Measurements from ENCODE around the gene CACNG6. TPM values are rescaled to one million over a fixed set of nuclear protein-coding genes. Genes with fewer than 3 reads are reported as not detected.
"Not testable (repeated sequence)": the region's sequence is repeated elsewhere in the genome, so short reads cannot be mapped to it uniquely, and the experiment has no call there.

The CACNG6 gene
- total and polyA plus RNA-seq, 7 experiments from 2014 or later, result 0.42 to 1.9 TPM; not detected in 5

DNA sequence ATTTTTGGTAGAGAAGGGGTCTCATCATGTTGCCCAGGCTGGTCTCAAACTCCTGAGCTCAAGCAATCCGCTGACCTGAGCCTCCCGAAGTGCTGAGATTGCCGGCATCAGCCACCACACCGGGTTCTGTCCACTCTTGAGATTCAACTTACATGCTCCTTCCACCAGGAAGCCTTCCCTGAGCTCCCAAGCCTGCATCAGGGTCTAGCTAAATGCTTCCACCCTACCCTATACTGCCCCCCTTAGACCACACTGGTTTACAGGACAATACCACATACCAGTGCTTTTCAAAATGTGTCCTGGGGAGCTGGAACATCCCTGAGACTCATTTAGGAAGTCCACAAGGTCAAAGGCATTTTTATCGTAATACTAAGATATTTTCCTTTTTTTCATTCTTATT, 43.8 kb upstream of the CACNG6 start:
- Histone ChIP-seq H3K27ac (ENCODE audit: low read depth, low read length) (no peak overlapping the region), H3K4me3 (ENCODE audit: low read length) (no peak overlapping the region), H3K36me3 (ENCODE audit: control insufficient read depth in 2 of 3, insufficient read depth in 3 of 3, low read length in 3 of 3) (no peaks in the 10 kb centered on the region), H3K27me3 (ENCODE audit: control insufficient read depth in 2 of 2, insufficient read depth in 2 of 2, low read length in 2 of 2) (peaks cover 0 to 3% of the 10 kb centered on the region in 2 donors), H3K9me3 (ENCODE audit: control insufficient read depth in 2 of 3, low read length in 3 of 3) (no peaks in the 10 kb centered on the region), H3K4me1 (ENCODE audit: control insufficient read depth in 2 of 2, insufficient read depth in 2 of 2, low read length in 2 of 2) (no peaks in the 10 kb centered on the region)
- Mint-ChIP-seq H3K36me3 (peaks cover 0 to 4% (median 0%) of the 10 kb centered on the region in 5 donors), H3K9me3 (peaks cover 0 to 17% (median 0%) of the 10 kb centered on the region in 11 donors), H3K4me3 (no peak overlapping the region), H3K27me3 (peaks cover 26 to 60% (median 52%) of the 10 kb centered on the region in 5 donors), H3K4me1 (peaks cover 0 to 6% (median 0%) of the 10 kb centered on the region in 7 donors), H3K27ac (no peak overlapping the region)
- intact Hi-C loops (cut with micrococcal nuclease), result no loop called here
- CTCF ChIA-PET, result interaction anchor here (0.5 to 0.6 kb wide), 2 partner anchors 33 to 123 kb away, joined by 4 read pairs; no protein-coding TSS in a partner anchor
- ATAC-seq (no peak), DNase-seq (no peak)
- POLR2A ChIA-PET, result no interaction called here

DNA sequence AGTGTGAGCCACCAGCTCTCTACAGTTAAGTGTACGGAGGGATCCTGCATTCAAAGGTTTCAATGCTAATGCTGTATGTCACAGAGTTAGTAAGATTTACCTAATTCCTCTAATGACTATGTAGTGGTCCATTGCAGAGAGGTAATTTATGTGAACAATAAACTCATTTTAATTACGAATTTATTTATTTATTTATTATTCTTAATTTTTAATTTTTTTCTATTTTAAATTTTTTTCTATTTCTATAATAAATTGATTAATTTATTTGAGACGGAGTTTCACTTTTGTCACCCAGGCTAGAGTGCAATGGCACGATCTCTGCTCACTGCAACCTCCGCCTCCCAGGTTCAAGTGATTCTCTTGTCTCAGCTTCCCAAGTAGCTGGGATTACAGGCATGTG, 42.8 kb upstream of the CACNG6 start:
- DNase-seq; ATAC-seq; H3K36me3 Mint-ChIP-seq; H3K27me3 ChIP-seq (ENCODE audit: control insufficient read depth in 2 of 2, insufficient read depth in 2 of 2, low read length in 2 of 2); H3K36me3 ChIP-seq (ENCODE audit: control insufficient read depth in 2 of 3, insufficient read depth in 3 of 3, low read length in 3 of 3); H3K4me3 ChIP-seq (ENCODE audit: low read length); H3K27ac ChIP-seq (ENCODE audit: low read depth, low read length); H3K9me3 ChIP-seq (ENCODE audit: control insufficient read depth in 2 of 3, low read length in 3 of 3); H3K4me1 ChIP-seq (ENCODE audit: control insufficient read depth in 2 of 2, insufficient read depth in 2 of 2, low read length in 2 of 2); H3K4me3 Mint-ChIP-seq; H3K27ac Mint-ChIP-seq; H3K4me1 Mint-ChIP-seq; intact Hi-C loops (cut with micrococcal nuclease): not testable (repeated sequence)
- ChIA-PET CTCF (interaction anchor here (0.9 kb wide), 1 partner anchor 97 kb away, joined by 3 read pairs; no protein-coding TSS in a partner anchor), POLR2A (interaction anchor here (0.5 kb wide), 1 partner anchor 73 kb away, joined by 7 read pairs; no protein-coding TSS in a partner anchor)
- Mint-ChIP-seq H3K27me3 (peaks cover 20 to 58% (median 51%) of the 10 kb centered on the region in 5 donors), H3K9me3 (peaks cover 0 to 13% (median 0%) of the 10 kb centered on the region in 11 donors)

DNA sequence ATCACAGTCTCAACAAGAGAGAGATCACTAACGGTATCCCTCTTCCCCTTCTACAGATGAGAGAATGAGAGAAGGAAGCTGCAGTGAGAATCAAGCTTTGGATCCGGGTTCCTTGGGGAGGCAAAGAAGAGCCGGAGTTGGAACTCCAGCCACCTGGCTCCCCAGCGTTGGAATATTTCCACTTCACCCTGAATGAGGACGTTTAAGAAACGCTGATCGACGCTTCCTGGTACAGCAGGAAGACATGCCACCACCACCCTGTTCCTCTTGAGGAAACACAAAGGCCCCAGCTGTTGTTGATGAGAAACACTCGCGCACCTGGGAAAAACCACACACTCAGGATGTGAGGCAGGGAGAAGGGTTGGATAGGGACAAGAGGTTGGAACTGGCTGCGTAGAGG, 40.0 kb upstream of the CACNG6 start:
- intact Hi-C loops (cut with micrococcal nuclease), result no loop called here
- ATAC-seq, result no peak

DNA sequence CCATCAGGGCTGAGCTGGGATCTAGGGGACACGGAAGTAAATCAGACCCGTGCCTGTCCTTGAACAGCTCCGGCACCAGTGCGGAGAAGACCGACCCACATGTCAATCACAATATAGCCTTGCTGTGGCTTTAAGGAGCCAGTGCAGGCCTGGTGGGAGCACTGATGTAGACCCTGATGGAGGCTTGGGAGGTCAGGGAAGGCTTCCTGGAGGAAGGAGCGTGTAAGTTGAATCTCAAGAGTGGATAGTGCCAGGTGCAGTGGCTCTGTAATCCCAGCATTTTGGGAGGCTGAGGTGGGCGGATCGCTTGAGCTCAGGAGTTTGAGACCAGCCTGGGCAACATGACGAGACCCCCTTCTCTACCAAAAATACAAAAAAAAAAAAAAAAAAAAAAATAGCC, 39.5 kb upstream of the CACNG6 start:
- peaks cover 0 to 9% (median 3%) of the 10 kb centered on the region in 11 donors for H3K9me3 Mint-ChIP-seq
- H3K9me3 ChIP-seq (ENCODE audit: control insufficient read depth in 2 of 3, low read length in 3 of 3), result no peaks in the 10 kb centered on the region
- peaks cover 6 to 58% (median 45%) of the 10 kb centered on the region in 5 donors for H3K27me3 Mint-ChIP-seq
- H3K4me3 Mint-ChIP-seq, result no peak overlapping the region
- no peaks in the 10 kb centered on the region for H3K4me1 ChIP-seq (ENCODE audit: control insufficient read depth in 2 of 2, insufficient read depth in 2 of 2, low read length in 2 of 2)
- no peaks in the 10 kb centered on the region for H3K27me3 ChIP-seq (ENCODE audit: control insufficient read depth in 2 of 2, insufficient read depth in 2 of 2, low read length in 2 of 2)
- ChIA-PET CTCF (no interaction called here), POLR2A (no interaction called here)
- no peak for DNase-seq
- no peak overlapping the region for H3K27ac Mint-ChIP-seq
- H3K27ac ChIP-seq (ENCODE audit: low read depth, low read length), result no peak overlapping the region
- intact Hi-C loops (cut with micrococcal nuclease), result no loop called here
- ATAC-seq, result no peak
- peaks cover 0 to 2% (median 0%) of the 10 kb centered on the region in 7 donors for H3K4me1 Mint-ChIP-seq
- H3K36me3 ChIP-seq (ENCODE audit: control insufficient read depth in 2 of 3, insufficient read depth in 3 of 3, low read length in 3 of 3), result no peaks in the 10 kb centered on the region
- no peak overlapping the region for H3K4me3 ChIP-seq (ENCODE audit: low read length)
- H3K36me3 Mint-ChIP-seq, result no peaks in the 10 kb centered on the region

More for the DNA sequence above, 40.0 kb upstream of the CACNG6 start:
- H3K36me3 Mint-ChIP-seq, result no peaks in the 10 kb centered on the region
- no peak overlapping the region for H3K4me3 Mint-ChIP-seq
- peaks cover 0 to 9% (median 3%) of the 10 kb centered on the region in 11 donors for H3K9me3 Mint-ChIP-seq
- H3K4me1 ChIP-seq (ENCODE audit: control insufficient read depth in 2 of 2, insufficient read depth in 2 of 2, low read length in 2 of 2), result no peaks in the 10 kb centered on the region
- DNase-seq, result no peak
- POLR2A ChIA-PET, result no interaction called here
- H3K9me3 ChIP-seq (ENCODE audit: control insufficient read depth in 2 of 3, low read length in 3 of 3), result no peaks in the 10 kb centered on the region
- H3K4me1 Mint-ChIP-seq, result peaks cover 0 to 2% (median 0%) of the 10 kb centered on the region in 7 donors
- H3K27ac Mint-ChIP-seq, result no peak overlapping the region
- peaks cover 2 to 55% (median 41%) of the 10 kb centered on the region in 5 donors for H3K27me3 Mint-ChIP-seq
- H3K36me3 ChIP-seq (ENCODE audit: control insufficient read depth in 2 of 3, insufficient read depth in 3 of 3, low read length in 3 of 3), result no peaks in the 10 kb centered on the region
- CTCF ChIA-PET, result no interaction called here
- H3K27me3 ChIP-seq (ENCODE audit: control insufficient read depth in 2 of 2, insufficient read depth in 2 of 2, low read length in 2 of 2), result no peaks in the 10 kb centered on the region
- H3K27ac ChIP-seq (ENCODE audit: low read depth, low read length), result no peak overlapping the region
- H3K4me3 ChIP-seq (ENCODE audit: low read length), result no peak overlapping the region

DNA sequence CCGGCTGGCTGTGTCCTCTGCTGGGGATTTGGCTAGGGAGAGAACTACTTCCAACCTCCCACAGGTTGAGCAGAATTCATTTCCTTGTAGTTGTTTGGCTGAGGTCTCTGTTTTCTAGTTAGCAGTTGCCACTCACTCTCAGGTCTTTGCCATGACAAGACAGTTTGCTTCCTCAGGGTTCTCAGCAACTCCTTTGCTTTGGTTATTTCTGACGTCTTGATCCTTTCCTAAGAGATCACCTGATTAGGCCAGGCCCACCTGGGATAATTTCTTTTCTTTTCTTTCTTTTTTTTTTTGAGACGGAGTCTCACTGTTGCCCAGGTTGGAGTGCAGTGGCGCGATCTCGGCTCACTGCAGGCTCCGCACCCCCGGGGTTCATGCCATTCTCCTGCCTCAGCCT, 38.1 kb upstream of the CACNG6 start:
- H3K27ac ChIP-seq (ENCODE audit: low read depth, low read length), result no peak overlapping the region
- H3K36me3 ChIP-seq (ENCODE audit: control insufficient read depth in 2 of 3, insufficient read depth in 3 of 3, low read length in 3 of 3), result no peaks in the 10 kb centered on the region
- peaks cover 0 to 4% (median 0%) of the 10 kb centered on the region in 7 donors for H3K4me1 Mint-ChIP-seq
- intact Hi-C loops (cut with micrococcal nuclease), result no loop called here
- no peaks in the 10 kb centered on the region for H3K4me1 ChIP-seq (ENCODE audit: control insufficient read depth in 2 of 2, insufficient read depth in 2 of 2, low read length in 2 of 2)
- no peak overlapping the region for H3K4me3 Mint-ChIP-seq
- ChIA-PET CTCF (no interaction called here), POLR2A (no interaction called here)
- H3K36me3 Mint-ChIP-seq, result no peaks in the 10 kb centered on the region
- H3K9me3 Mint-ChIP-seq, result peaks cover 0 to 9% (median 3%) of the 10 kb centered on the region in 11 donors
- no peak overlapping the region for H3K4me3 ChIP-seq (ENCODE audit: low read length)
- ATAC-seq (no peak), DNase-seq (no peak)
- H3K9me3 ChIP-seq (ENCODE audit: control insufficient read depth in 2 of 3, low read length in 3 of 3), result no peaks in the 10 kb centered on the region
- no peak overlapping the region for H3K27ac Mint-ChIP-seq
- peaks cover 0 to 10% of the 10 kb centered on the region in 2 donors for H3K27me3 ChIP-seq (ENCODE audit: control insufficient read depth in 2 of 2, insufficient read depth in 2 of 2, low read length in 2 of 2)
- peaks cover 18 to 61% (median 46%) of the 10 kb centered on the region in 5 donors for H3K27me3 Mint-ChIP-seq

DNA sequence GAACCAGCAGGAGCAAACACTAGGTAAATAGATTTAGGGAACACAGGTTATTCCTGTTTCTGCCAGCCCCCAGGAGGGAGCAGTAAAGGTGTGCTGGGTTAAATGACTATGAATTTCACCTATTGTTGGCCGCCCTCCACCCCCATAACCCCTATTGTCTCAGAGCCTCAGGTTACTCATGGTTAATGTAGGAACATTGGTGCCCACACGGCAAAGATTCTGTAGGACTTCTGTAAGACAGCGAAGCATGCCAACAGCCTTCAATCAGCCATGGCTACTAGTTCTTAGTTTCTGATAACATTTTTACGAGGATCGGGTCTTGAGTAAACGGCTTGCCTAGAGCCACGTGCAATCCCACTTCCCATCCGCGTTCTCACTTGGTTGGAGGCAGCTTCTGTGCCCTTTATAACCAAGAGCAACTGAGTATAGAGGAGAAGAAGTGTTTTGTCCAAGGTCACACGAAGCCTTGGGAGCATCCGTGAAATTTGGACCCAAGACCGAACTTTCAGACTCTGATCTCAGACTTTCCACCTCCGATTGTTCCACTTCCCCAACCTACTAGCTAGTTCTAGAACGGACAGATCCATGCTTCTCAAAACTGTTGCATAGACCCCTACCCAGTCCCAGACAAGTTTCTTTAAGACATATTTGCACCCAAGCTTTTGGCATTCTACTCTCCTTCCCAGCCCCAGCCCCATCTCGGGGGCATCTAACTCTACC, 33.8 kb upstream of the CACNG6 start:
- no peak overlapping the region for H3K4me3 Mint-ChIP-seq
- H3K9me3 Mint-ChIP-seq, result peaks cover 0 to 16% (median 3%) of the 10 kb centered on the region in 11 donors
- peaks cover 0 to 15% (median 9%) of the 10 kb centered on the region in 7 donors for H3K4me1 Mint-ChIP-seq
- H3K27ac Mint-ChIP-seq, result peak overlapping the region in 1 of 9 donors; percentile 10
- ChIA-PET CTCF (no interaction called here), POLR2A (no interaction called here)
- Histone ChIP-seq H3K27ac (ENCODE audit: low read depth, low read length) (no peak overlapping the region), H3K4me1 (ENCODE audit: control insufficient read depth in 2 of 2, insufficient read depth in 2 of 2, low read length in 2 of 2) (no peaks in the 10 kb centered on the region), H3K27me3 (ENCODE audit: control insufficient read depth in 2 of 2, insufficient read depth in 2 of 2, low read length in 2 of 2) (peaks cover 0 to 10% of the 10 kb centered on the region in 2 donors), H3K9me3 (ENCODE audit: control insufficient read depth in 2 of 3, low read length in 3 of 3) (no peaks in the 10 kb centered on the region), H3K36me3 (ENCODE audit: control insufficient read depth in 2 of 3, insufficient read depth in 3 of 3, low read length in 3 of 3) (no peaks in the 10 kb centered on the region), H3K4me3 (ENCODE audit: low read length) (no peak overlapping the region)
- peaks cover 0 to 2% (median 0%) of the 10 kb centered on the region in 5 donors for H3K36me3 Mint-ChIP-seq
- H3K27me3 Mint-ChIP-seq, result peaks cover 55 to 84% (median 66%) of the 10 kb centered on the region in 5 donors
- ATAC-seq (no peak), DNase-seq (no peak)
- intact Hi-C loops (cut with micrococcal nuclease), result no loop called here
